Stimulated activated CD8-positive, alpha-beta memory T cell treated with anti-CD3 and anti-CD28 coated beads, Interleukin-2, amount 100 ng/mL, for 48 hours (primary cell): ENCODE results near the gene ZNF837.
A peak's percentile ranks its signal among the peaks of the same experiment; 100 is the strongest.

Experiments used
- DNase-seq, 2 donors: peaks; one replicate each; pipeline ENCODE4 v3.0.0-alpha.2; 2020; ENCODE audit warnings: low read depth in 2 of 2

The ZNF837 gene

GRCh38 chr19:58372311-58373133 lies 8.3 kb downstream of the ZNF837 start:
- DNase-seq = no peak

- DNase-seq = no peak
Observed at GRCh38 chr19:58368561-58369360, 12.1 kb downstream of the ZNF837 start.

DNA sequence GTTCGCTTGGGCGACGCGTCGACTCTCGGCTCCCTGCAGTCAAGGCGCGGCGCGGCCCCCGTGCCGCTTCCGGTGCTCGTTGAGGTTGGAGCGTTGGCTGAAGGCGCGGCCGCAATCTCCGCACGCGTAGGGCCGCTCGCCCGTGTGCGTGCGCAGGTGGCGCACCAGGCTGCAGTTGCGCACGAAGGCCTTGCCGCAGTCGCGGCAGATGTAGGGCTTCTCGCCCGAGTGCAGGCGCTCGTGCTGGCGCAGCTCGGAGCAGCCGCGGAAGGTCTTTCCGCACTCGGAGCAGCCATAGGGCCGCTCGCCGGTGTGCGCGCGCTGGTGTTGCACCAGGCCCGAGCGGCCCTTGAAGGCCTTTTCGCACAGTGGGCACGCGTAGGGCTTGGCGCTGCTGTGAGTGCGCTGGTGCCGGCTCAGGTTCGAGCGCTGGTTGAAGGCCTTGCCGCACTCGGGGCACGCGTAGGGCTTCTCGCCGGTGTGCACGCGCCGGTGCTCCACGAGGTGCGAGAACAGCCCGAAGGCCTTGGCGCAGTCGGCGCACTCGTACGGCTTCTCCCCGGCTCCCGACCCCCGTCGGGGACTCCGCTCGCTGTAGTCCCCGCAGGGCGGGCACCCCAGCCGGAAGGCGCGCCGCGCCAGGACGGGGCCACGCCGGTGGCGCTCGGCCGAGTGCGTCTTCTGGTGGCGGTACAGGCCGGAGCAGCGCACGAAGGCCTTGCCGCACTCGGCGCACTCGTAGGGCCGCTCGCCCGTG lies 13.0 kb downstream of the ZNF837 start:
- DNase-seq = no peak

- DNase-seq = no peak
Observed at GRCh38 chr19:58366585-58367430, 14.0 kb downstream of the ZNF837 start.

DNA sequence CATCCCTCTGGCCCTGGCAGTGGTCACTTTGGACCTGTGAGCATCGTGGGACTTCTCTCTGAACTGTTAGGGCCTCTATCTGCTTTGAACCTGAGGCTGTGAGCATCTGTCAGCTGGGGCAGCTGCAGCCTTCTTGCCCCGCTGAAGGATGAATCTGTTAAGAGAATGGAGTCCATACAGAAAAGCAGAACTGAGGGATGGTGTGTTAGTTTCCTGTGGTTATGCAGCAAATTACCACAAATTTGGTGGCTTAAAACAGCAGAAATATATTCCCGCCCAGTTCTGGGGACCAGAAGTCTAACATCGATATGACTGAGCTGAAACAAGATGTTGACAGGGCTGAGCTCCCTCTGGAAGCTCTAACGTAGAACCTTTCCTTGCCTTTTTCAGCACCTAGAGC lies 16.7 kb downstream of the ZNF837 start:
- no peak for DNase-seq

DNA sequence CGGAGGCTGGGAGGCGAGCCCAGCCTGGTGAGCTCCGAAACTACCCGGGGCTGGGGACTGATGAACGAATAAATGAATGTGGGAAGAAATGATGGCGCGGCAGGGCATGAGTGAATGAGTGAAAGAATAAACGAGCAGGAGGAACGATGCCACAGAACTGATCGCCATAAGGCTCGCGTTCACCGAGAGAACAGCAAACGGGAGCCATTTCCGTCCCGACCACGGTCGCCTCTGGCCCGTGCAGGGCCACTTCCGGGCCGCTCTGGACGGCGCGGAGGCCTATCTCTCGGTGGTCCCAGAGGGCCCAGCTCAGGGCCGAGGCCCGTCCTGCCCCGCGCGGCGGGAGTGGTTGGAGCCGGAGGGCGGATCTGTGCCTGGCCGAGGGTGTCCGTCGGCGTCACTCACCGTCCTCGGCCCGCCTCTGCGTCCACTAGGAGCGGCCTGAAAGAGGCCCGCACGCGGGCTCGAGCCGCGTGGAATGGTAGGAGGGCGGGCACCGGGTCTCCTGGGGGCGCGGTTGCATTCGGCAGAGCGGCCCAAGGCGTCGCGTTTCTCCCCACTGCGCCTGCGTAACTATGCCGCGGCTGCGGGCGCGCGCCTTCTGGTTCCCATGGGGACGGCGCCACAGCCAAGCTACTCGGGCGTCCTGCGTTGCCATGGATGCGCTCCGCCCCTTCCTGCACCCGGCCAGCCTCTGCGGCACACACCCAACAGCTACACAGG lies 18.4 kb downstream of the ZNF837 start, which contains the start of gene ZNF497:
TSS of gene ZNF497 (minus strand) at position 480 of the 723 bp plus-strand sequence. CDS start 5,116 bp downstream, outside the sequence.
- DNase-seq = peak; percentile 96

- peak in 1 of 2 donors; percentile 48 for DNase-seq
Observed at GRCh38 chr19:58361900-58362271, 18.9 kb downstream of the ZNF837 start.

DNA sequence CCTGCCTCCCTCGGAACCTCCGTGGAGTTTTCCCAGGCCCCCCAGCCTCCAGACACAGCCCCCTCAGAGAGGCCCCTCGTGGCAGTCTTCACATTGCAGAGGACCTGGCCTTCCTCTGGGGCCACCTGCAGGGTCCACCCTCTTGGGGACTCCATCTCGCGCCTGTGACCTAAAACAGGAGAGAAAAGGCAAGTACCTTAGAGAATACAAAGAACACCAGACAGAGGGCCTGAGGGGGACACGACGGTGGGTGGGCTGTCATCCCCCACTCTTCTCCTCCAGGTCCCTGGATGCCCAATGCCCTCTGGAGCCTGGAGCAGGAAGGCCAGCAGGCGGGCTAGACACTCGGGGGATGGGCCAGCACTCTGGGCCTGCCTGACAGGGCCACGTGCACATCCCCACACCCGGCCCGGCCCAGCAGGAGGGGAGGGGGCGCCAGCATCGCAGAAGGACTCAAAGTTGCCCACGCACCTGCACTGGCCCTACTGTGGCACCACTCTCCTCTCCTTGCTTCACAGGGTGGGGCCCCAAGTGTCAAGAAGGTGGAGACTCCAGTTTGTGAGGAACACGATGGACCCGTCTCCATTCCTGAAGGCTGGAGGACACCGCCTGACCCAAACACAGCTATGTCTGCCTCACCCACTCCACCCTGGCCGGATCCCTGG lies 23.2 kb downstream of the ZNF837 start:
- DNase-seq = no peak

DNA sequence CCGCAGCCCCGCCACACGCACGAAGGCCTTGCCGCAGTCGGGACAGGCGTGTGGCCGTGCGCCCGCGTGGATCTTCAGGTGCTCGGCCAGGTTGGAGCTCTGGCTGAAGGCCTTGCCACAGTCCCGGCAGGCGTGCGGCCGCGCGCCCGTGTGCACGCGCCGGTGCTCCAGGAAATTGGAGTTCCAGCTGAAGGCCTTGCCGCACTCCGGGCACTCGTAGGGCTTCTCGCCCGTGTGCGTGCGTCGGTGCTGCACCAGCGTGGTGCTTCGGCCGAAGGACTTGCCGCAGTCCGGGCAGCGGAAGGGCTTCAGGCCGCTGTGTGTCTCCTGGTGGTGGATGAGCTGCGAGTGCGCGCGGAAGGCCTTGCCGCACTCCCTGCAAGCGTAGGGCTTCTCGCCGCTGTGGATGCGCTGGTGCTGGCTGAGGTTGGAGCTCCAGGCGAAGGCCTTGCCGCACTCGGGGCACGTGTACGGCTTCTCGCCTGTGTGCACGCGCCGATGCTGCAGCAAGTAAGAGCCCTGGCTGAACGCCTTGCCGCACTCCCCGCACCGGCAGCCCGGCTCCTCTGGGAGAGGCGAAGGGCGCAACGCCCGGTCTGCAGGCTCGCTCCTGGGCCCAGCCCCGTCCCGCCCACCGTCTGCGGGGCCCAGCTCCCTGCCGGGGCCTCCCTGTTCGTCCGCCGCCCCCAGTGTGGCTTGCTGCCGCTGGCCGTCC lies 23.9 kb downstream of the ZNF837 start:
- no peak for DNase-seq

DNA sequence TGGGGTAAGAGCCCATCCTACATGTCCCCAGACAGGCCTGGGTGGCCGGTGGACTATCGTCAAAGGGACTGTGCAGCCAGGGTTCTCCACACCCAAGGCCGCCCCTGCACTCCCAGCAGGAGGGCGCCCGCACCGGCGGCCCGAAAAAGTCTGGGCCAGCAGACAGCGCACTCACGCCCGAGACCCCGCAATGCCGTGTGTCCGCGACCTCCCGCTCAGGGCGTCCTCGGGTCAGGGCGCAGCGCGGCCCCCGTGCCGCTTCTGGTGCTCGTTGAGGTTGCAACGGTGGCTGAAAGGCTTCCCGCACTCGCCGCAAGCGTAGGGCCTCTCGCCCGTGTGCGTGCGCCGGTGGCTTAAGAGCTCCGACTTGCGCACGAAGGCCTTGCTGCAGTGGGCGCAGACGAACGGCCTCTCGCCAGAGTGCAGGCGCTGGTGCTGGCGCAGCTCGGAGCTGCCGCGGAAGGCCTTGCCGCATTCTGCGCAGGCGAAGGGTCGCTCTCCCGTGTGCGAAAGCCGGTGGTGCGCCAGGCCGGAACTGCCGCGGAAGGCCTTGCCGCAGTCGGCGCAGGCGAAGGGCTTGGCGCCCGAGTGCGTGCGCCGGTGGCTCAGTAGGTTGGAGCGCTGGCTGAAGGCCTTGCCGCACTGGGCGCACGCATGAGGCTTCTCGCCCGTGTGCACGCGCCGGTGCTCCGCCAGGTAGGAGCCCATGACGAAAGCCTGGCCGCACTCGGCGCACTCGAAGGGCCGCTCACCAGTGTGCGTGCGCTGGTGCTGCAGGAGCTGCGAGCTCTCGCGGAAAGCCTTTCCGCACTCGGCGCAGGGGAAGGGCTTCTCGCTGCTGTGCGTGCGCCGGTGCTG lies 24.7 kb downstream of the ZNF837 start:
- DNase-seq = peak in 1 of 2 donors; percentile 13

DNA sequence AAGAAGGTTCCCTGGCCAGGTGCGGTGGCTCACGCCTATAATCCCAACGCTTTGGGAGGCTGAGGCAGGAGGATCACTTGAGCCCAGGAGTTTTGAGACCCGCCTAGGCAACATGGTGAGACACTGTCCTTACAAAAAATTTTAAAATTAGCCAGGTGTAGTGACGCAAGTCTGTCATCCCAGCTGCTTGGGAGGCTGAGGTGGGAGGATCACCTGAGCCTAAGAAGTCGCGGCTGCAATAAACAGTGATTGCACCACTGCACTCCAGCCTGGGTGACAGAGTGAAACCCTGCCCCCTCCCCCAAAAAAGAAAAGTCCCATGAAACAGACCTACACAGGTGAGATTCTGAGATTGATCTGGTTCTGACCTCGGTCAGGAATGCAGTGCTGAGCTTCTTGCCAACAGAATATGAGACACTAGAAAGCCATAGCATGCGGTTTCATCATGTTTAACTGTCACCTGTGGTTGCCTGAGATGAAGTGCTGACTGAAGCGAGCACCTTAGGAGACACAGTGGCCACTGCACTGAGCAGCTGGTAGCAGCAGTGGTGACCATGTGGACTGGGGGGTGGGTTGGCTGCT lies 25.5 kb downstream of the ZNF837 start:
- DNase-seq = no peak

DNA sequence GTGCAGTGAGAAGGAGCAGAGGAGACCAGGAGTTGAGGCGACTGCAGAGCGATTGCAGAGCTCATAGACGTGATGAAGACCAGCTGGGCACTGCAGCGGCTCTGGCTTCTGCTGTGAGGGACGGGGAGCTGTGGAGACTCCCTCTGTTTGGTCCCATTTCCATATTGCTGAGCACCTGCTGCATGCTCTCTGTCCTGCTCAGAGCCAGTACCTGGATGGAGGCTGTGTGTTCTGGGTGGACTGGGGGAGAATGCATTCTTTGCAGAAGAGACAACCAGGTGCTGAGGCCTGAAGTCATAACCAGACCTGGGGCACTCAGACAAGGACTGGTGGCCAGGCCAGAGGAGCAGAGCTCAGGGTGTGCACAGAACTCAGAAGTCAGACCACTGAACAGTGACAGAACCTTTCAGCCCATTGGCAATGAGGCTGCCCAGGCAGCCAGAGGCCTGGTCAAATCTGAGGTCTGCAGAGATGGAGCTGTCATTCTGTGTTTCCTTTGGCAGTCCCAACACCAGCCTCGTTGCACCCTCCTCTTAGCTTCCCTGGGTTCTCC lies 26.3 kb downstream of the ZNF837 start:
- no peak for DNase-seq

DNA sequence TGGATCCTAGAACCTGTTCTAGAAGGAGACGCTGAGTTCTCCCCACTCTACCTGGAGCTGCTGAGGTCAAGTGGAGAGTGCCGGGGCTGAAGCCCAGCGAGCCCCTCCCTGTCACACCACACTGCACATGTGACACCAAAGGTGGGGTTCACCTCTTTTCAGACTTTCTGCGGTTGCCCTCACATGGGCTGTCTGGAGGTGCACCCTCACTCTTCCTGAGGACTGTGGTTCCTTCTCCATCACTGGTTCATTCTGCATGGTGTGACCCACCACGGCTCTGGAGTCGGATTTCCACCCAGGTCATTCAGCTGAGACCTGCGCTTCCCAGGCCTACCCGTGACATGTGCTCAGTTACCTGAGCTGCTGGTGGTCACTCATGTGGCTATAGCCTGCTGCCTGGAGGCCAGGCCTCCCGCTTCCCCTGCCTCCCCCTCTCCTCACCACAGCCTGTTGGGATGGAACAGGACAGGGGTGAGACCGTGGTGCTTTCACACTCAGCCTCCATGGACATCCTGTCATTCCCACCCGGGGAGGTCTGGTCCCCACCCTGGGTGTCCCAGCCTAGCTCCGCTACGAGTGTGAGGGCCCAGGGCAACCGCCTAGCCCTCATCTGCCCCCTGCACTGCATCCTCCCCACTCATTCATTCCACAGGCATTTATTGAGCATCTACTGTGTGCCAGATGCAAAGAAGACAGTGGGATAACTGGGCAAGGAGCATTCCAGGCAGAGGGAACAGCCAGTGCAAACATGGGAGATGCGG lies 26.9 kb downstream of the ZNF837 start:
- no peak for DNase-seq

- DNase-seq = no peak
Observed at GRCh38 chr19:58352760-58353671, 27.8 kb downstream of the ZNF837 start, which contains the start of gene A1BG. Gene A1BG (minus strand): TSS chr19:58353492. CDS start chr19:58353437, 55 bp downstream.

DNA sequence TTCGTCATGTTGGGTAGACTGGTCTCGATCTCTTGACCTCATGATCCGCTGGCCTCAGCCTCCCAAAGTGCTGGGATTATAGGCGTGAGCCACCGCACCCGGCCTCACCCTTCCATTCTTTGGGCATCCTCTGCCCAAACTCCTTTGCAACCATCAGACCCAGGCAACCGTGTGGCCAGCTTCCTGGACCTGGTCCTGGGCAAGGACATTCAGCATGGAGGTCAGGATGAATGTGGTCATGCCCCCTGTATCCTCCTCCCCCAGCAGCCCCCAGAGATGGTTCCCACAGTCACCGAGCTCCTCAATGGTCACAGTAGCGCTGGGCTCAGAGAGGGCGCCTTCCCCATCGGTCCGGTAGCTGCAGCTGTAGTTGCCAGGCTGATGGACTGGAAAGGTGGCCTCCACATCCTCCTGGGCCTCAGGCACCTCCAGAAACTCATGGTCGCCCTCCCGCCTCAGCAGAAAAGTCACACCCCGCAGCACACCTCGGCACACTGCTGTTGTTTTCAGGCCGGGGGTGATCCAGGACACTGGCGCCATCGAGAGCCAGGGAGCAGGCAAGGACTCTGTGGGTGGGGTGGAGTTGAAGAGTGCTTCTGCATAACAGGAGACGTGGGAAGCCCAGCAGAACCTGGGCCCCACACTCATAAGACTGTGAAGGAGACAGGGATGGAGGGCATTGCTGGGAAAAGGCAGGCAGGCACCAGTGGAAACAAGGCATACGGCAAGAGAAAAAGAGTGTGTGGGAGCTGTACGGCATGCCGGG lies 28.7 kb downstream of the ZNF837 start:
- DNase-seq = no peak
